Mesangial cell (primary cell): ENCODE data around the gene GPR15. TPM values are rescaled to one million over a fixed set of nuclear protein-coding genes. Genes with fewer than 3 reads are reported as not detected.

Experiments
- total RNA-seq: library from RNA; depleted of rRNA; stranded (reverse); fragments of >200 nt; gene quantifications from 2 replicates; pipeline ENCODE4 v1.2.3, GENCODE V29; 2015

The GPR15 gene
- not detected in 2 replicates for total RNA-seq

GRCh38 chr3:98531622-98532274 is at the start of gene GPR15:
TSS of gene GPR15 (plus strand) at chr3:98531978. CDS start at chr3:98532034, 56 bp downstream.

GRCh38 chr3:98497381-98497780 is 34.4 kb upstream of the GPR15 start, which contains the start of gene OR5K2:
TSS of gene OR5K2 (plus strand) at chr3:98497681. CDS start at chr3:98497681, 0 bp downstream.

GRCh38 chr3:98522544-98523281 is 9.1 kb upstream of the GPR15 start, which contains the start of gene CLDND1:
TSS of gene CLDND1 (minus strand) at chr3:98522902. CDS start at chr3:98521424, 1,478 bp downstream.

Other genes with a start within 250 kb of the GPR15 start
- not detected in 2 replicates for gene OR5H2, start 249.5 kb upstream of the GPR15 start, total RNA-seq
- gene OR5K4, start 178.1 kb upstream of the GPR15 start, total RNA-seq = not detected in 2 replicates
- not detected in 2 replicates for gene OR5K3, start 141.3 kb upstream of the GPR15 start, total RNA-seq
- not detected in 2 replicates for gene OR5K1, start 68.8 kb upstream of the GPR15 start, total RNA-seq
- gene OR5K2, start 34.3 kb upstream of the GPR15 start, total RNA-seq = not detected in 2 replicates
- 49.4 and 75.1 TPM in 2 replicates for gene CLDND1, start 9.1 kb upstream of the GPR15 start, total RNA-seq
- 16.0 and 20.5 TPM in 2 replicates for gene CPOX, start 61.6 kb downstream of the GPR15 start, total RNA-seq
- 3.6 and 4.1 TPM in 2 replicates for gene ST3GAL6, start 231.4 kb downstream of the GPR15 start, total RNA-seq